ENCODE results near the gene TGFB3.
"Not testable (repeated sequence)": the region's sequence is repeated elsewhere in the genome, so short reads cannot be mapped to it uniquely, and the experiment has no call there.

Gene TGFB3

DNA sequence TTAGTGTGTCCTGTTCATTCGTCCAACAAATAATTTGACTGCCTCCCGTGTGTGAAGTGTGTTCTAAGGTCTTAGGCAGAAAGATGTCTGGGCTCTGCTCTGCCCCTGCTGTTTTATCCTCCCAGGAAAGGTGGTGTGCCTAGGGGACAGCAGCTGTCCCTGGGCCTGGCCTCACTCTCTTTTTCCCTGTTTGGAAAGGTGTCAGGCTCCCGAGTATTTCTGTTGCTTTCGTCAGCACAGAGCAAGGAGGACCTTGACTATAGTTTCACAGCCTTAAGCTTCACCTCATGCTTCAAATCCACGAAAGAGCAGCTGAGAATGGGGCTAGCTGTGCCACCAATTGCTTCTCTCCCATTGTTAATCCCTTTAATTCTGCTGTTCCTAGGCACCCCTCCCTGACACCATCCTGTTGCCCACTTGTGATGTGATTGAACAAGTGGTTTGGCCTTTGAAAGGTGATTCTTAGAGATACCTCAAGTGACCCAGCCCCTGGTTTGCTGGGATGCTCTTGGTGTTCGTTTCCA is 54.2 kb downstream of the TGFB3 start:
- Histone ChIP-seq H3K9me2 (replicated peaks; ENCODE audit: insufficient read depth, low read length) (no peaks in the 10 kb centered on the region), H4K20me1 (ENCODE audit: insufficient read depth, low read length) (no peaks in the 10 kb centered on the region), H3K9me3 (replicated peaks; ENCODE audit: insufficient read depth, low read length) (no peaks in the 10 kb centered on the region), H3K27me3 (replicated peaks; ENCODE audit: insufficient read depth, low read length) (no peaks in the 10 kb centered on the region), H3K36me3 (replicated peaks; ENCODE audit: insufficient read depth, low read length) (no peaks in the 10 kb centered on the region), H3K9ac (ENCODE audit: low read length) (no peak overlapping the region), H2AFZ (ENCODE audit: low read length) (no peak overlapping the region), H3K4me3 (ENCODE audit: low read length) (no peak overlapping the region), H3K79me2 (ENCODE audit: low read length) (no peaks in the 10 kb centered on the region), H3K27ac (ENCODE audit: low read length) (no peak overlapping the region), H3F3A (ENCODE audit: insufficient read depth, low read length) (no peaks in the 10 kb centered on the region), H3K4me2 (ENCODE audit: low read depth, low read length) (no peak overlapping the region), H3K4me1 (ENCODE audit: low read length) (no peaks in the 10 kb centered on the region)
- TF ChIP-seq EZH2 (optimal IDR thresholded peaks at IDR 0.05; ENCODE audit: low read depth, low read length) (no peak), EZH2phosphoT487 (IDR thresholded peaks at IDR 0.05; ENCODE audit: low read length) (no peak)
- DNase-seq = no peak

DNA sequence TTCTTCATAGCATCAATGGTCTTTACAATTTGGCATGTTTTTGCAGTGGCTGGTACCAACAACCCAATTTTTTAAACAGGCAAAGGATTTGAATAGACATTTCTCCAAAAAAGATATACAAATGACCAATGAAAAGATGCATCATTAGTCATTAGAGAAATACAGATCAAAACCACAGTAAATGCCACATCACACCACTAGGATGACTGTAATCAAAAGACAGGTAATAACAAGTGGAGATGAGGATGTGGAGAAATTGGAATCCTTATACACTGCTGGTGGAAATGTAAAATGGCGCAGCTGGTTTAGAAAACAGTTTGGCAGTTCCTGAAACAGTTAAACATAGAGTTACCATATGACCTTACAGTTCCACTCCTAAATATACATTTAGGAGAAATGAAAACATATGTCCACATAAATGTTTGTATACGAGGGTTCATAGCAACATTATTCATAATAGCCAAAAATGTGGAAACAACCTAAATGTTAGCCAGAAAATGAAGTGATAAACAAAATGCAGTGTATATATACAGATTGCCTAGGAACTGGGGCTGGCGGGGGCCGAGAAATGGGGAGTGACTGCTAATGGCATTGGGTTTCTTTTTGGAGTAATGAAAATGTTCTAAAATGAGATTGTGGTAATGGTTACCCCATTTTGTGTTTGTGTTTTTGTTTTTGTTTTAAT is 55.2 kb downstream of the TGFB3 start:
- Histone ChIP-seq H3K27me3 (replicated peaks; ENCODE audit: insufficient read depth, low read length) (no peaks in the 10 kb centered on the region), H4K20me1 (ENCODE audit: insufficient read depth, low read length) (no peaks in the 10 kb centered on the region), H3K79me2 (ENCODE audit: low read length) (no peaks in the 10 kb centered on the region), H3K9ac (ENCODE audit: low read length) (no peak overlapping the region), H3K9me2 (replicated peaks; ENCODE audit: insufficient read depth, low read length) (no peaks in the 10 kb centered on the region), H2AFZ (ENCODE audit: low read length) (no peak overlapping the region), H3K36me3 (replicated peaks; ENCODE audit: insufficient read depth, low read length) (no peaks in the 10 kb centered on the region), H3K4me1 (ENCODE audit: low read length) (no peaks in the 10 kb centered on the region), H3K9me3 (replicated peaks; ENCODE audit: insufficient read depth, low read length) (no peaks in the 10 kb centered on the region), H3K4me3 (ENCODE audit: low read length) (no peak overlapping the region), H3K27ac (ENCODE audit: low read length) (no peak overlapping the region), H3K4me2 (ENCODE audit: low read depth, low read length) (no peak overlapping the region), H3F3A (ENCODE audit: insufficient read depth, low read length) (no peaks in the 10 kb centered on the region)
- no peak for DNase-seq
- TF ChIP-seq, protein P1, sequence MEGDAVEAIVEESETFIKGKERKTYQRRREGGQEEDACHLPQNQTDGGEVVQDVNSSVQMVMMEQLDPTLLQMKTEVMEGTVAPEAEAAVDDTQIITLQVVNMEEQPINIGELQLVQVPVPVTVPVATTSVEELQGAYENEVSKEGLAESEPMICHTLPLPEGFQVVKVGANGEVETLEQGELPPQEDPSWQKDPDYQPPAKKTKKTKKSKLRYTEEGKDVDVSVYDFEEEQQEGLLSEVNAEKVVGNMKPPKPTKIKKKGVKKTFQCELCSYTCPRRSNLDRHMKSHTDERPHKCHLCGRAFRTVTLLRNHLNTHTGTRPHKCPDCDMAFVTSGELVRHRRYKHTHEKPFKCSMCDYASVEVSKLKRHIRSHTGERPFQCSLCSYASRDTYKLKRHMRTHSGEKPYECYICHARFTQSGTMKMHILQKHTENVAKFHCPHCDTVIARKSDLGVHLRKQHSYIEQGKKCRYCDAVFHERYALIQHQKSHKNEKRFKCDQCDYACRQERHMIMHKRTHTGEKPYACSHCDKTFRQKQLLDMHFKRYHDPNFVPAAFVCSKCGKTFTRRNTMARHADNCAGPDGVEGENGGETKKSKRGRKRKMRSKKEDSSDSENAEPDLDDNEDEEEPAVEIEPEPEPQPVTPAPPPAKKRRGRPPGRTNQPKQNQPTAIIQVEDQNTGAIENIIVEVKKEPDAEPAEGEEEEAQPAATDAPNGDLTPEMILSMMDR (IDR thresholded peaks at IDR 0.05; ENCODE audit: low read length) = no peak
- TF ChIP-seq EZH2phosphoT487 (IDR thresholded peaks at IDR 0.05; ENCODE audit: low read length) (no peak), EZH2 (optimal IDR thresholded peaks at IDR 0.05; ENCODE audit: low read depth, low read length) (no peak)

DNA sequence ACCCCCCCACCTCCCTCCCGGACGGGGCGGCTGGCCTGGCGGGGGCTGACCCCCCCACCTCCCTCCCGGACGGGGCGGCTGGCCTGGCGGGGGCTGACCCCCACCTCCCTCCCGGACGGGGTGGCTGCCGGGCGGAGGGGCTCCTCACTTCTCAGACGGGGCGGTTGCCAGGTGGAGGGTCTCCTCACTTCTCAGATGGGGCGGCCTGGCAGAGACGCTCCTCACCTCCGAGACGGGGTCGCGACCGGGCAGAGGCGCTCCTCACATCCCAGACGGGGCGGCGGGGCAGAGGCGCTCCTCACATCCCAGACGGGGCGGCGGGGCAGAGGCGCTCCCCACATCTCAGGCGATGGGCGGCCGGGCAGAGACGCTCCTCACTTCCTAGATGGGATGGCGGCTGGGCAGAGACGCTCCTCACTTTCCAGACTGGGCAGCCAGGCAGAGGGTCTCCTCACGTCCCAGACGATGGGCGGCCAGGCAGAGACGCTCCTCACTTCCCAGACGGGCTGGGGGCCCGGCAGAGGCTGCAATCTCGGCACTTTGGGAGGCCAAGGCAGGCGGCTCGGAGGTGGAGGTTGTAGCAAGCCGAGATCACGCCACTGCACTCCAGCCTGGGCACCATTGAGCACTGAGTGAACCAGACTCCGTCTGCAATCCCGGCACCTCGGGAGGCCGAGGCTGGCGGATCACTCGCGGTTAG is 56.5 kb downstream of the TGFB3 start:
- H3F3A ChIP-seq (ENCODE audit: insufficient read depth, low read length); H3K9me3 ChIP-seq (replicated peaks; ENCODE audit: insufficient read depth, low read length); H3K4me1 ChIP-seq (ENCODE audit: low read length); H2AFZ ChIP-seq (ENCODE audit: low read length); H3K27ac ChIP-seq (ENCODE audit: low read length); H3K4me2 ChIP-seq (ENCODE audit: low read depth, low read length); H3K36me3 ChIP-seq (replicated peaks; ENCODE audit: insufficient read depth, low read length); H3K27me3 ChIP-seq (replicated peaks; ENCODE audit: insufficient read depth, low read length); H3K9ac ChIP-seq (ENCODE audit: low read length); DNase-seq; H4K20me1 ChIP-seq (ENCODE audit: insufficient read depth, low read length); H3K79me2 ChIP-seq (ENCODE audit: low read length); H3K9me2 ChIP-seq (replicated peaks; ENCODE audit: insufficient read depth, low read length); H3K4me3 ChIP-seq (ENCODE audit: low read length): not testable (repeated sequence)

DNA sequence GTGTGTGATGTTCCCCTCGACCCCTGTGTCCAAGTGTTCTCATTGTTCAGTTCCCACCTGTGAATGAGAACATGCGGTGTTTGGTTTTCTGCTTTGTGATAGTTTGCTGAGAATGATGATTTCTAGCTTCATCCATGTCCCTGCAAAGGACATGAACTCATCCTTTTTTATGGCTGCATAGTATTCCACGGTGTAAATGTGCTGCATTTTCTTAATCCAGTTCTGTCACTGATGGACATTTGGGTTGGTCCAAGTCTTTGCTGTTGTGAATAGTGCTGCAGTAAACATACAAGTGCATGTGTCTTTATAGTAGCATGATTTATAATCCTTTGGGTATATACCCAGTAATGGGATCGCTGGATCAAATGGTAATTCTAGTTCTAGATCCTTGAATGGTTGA is 61.4 kb downstream of the TGFB3 start:
- not testable (repeated sequence) for H3K79me2 ChIP-seq (ENCODE audit: low read length); DNase-seq; H3K4me3 ChIP-seq (ENCODE audit: low read length); H3K36me3 ChIP-seq (replicated peaks; ENCODE audit: insufficient read depth, low read length); H3K27me3 ChIP-seq (replicated peaks; ENCODE audit: insufficient read depth, low read length); H3F3A ChIP-seq (ENCODE audit: insufficient read depth, low read length); H3K9ac ChIP-seq (ENCODE audit: low read length); H3K4me2 ChIP-seq (ENCODE audit: low read depth, low read length); H2AFZ ChIP-seq (ENCODE audit: low read length); H4K20me1 ChIP-seq (ENCODE audit: insufficient read depth, low read length); H3K4me1 ChIP-seq (ENCODE audit: low read length); H3K9me3 ChIP-seq (replicated peaks; ENCODE audit: insufficient read depth, low read length); H3K27ac ChIP-seq (ENCODE audit: low read length); H3K9me2 ChIP-seq (replicated peaks; ENCODE audit: insufficient read depth, low read length)
